Subcutaneous adipose tissue (tissue), 4 donors: ENCODE measurements around the gene OLFM1. TPM values are rescaled to one million over a fixed set of nuclear protein-coding genes. Genes with fewer than 3 reads are reported as not detected.

ENCODE experiments used
- total RNA-seq, 4 donors: library from RNA; depleted of rRNA; stranded (reverse); fragments of >200 nt; gene quantifications; one replicate each; pipeline ENCODE4 v1.1.0, GENCODE V29; 2016
- TF ChIP-seq, protein P1 (sequence below): fragments of 450-650 bp; IDR thresholded peaks from one replicate; pipeline ENCODE4 v1.5.1; 2016; ENCODE audit warnings: low read depth, mild to moderate bottlenecking, control low read depth, antibody characterized with exemption, moderate library complexity

OLFM1 gene
- total RNA-seq, 4 donors from 2014 or later, result 10.9 to 25.6 (median 22.8) TPM

DNA sequence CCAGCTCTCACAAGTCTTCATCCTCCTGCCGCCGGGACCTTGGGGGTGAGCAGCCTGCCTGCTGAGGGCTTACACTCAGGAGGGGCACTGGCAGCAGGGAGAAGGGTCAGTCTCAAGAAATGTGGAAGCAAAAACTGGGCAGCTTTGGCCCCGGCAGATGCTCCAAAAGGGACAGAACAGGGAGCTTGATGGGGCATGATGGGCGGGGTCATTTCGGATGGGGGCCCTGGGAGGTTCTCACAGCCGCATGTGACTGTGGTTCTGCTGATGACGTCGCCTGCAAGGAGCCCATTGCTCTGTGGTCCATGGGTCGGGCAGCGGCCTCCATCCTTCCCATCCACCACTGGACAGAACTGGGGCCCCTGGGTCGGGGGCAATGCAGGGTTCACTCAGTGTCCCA lies 76.6 kb downstream of the OLFM1 start:
- TF ChIP-seq, protein P1, sequence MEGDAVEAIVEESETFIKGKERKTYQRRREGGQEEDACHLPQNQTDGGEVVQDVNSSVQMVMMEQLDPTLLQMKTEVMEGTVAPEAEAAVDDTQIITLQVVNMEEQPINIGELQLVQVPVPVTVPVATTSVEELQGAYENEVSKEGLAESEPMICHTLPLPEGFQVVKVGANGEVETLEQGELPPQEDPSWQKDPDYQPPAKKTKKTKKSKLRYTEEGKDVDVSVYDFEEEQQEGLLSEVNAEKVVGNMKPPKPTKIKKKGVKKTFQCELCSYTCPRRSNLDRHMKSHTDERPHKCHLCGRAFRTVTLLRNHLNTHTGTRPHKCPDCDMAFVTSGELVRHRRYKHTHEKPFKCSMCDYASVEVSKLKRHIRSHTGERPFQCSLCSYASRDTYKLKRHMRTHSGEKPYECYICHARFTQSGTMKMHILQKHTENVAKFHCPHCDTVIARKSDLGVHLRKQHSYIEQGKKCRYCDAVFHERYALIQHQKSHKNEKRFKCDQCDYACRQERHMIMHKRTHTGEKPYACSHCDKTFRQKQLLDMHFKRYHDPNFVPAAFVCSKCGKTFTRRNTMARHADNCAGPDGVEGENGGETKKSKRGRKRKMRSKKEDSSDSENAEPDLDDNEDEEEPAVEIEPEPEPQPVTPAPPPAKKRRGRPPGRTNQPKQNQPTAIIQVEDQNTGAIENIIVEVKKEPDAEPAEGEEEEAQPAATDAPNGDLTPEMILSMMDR, result no peak

DNA sequence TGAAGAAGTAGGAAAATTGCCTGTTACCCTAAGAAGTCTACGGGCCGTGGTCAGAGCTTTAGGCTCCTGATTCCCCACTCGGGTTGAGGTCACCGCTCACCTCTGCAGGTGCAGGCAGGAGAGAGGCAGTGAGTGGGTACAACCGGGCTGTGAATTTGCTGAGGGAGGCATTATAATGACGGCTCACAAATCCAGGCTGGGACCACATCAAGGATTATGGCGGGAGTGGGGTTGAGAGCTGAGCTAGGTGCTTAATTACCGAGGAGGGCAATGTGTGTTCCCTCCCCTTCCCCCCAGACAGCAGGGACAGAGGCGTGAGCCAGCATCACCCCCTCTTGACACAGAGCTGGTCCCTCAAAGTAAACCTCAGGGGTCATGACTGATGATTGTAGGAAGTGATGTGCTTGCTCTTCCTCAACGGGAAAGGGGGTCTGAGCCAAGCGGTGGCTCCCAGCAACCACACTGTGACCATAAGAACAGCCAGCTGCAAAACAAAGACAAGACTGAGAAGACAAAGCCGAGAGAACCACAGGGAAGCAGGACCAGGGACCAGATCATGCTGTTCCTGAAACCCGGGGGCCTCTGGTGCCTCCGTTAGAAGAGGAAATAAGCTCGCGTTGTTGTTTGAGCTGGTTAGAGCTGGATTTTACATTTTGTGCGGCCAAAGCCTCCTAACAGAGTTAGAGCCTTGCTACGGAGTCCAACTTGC lies 77.7 kb downstream of the OLFM1 start:
- TF ChIP-seq, protein P1, result no peak

DNA sequence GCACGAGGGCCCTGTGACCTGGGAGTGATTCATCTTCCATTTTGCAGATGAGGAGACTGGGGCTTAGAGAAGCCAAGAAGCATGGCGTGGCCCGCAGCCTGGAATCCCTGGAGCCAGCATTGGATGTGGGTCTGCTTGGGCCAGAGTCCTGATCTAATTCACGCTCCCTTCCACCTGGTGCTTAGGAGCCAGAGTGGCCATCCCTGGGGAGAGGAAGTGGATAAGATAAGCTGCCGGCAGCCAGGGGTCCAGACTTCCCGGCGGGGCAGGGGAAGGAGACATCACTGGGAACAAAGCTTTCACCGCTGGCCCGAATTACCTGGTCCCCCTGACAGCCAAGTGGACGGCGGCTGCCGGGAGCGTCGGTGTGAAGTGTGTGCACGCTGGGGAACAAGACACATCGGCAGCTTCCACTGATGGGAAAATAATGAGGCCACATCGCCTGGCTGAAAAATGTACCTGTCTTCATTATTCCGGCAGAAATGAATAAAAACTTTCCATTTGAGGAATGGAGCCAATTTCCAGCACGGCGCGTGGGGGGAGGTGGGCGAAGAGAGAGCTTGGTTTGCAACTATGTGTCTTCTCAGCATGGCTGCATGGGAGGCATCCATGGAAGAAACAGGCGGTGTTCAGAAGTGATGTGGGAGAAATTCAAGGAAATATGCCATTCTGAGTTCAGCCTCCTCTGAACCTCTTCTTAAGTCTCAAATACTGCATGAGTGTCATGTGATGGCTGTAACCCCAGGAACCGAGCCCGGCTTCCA lies 78.5 kb downstream of the OLFM1 start:
- TF ChIP-seq, protein P1, result no peak

DNA sequence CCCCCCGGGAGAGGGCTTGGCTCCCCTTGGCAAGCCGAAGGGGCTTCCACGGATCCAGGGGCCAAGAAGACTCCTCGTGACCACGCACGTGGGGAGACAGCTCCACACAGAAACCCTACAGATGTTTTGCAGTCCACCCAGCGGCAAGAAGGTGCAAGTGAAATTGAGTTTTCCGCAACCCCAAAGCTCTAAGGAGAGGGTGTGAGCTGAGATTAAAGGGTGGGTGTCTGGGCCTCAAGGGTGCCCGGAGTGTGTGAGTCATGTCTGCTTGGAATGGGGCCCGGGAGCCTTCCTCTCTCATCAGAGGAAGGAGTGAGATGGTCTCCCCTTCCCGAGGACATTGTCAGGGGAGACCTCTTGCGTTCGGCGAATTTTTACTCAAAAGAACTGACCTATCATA lies 79.1 kb downstream of the OLFM1 start:
- TF ChIP-seq, protein P1, result no peak

DNA sequence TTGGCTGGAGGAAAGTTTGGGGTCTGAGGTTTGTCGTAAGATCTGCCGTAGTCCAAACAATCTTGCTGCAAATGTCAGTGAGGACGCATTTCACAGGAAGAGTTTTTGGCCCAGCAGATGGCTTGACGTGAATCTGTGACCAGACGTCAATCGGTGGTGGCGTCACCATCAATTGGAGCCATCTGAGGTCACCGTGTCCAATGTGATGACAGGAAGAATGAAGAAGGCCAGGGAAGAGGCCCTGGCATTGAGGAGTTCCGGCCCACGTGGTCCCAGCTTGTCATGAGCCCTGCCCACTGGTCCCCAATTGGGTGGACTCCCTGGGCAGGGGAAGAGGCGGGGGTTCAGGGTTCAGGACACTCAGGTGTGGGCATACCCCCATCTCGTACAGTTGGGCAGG lies 79.9 kb downstream of the OLFM1 start:
- TF ChIP-seq, protein P1, result no peak

DNA sequence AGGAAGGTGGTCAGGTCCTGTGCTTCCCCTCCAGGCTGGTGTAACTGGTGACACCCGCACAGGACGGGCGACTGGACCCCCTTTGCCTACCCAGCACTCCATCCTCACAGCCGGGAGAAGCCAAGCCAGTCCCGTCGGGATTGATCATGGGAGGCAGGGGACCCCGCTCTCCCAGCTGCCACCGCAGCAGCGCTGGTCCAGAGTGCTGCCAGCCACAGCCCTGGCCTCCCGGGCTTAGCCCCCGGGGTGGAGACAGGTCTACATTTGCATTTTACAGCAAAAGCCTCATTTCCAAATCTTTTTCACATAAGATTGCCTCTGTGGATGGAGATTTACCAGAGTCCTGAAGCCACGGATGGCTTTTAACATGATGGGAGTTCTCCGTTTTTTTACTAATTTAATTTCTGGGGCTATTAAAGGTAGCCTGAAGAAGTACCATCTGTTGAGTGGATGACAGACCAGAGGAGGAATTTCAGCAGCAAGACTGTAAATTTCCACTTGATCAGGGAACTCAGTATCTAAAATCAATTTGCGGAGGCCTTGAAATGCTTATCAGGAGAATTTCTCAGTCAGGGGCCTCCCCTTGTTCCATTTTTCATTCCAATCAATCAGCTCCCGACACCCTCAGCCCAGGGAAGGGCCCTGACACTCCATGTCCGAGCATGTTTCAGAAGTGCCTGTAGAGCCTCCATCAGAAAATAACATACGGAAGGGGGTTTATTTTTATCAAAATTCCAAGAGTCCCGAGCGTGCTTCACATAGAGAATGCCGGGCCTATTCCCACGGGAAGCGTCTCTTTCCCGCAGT lies 80.6 kb downstream of the OLFM1 start:
- TF ChIP-seq, protein P1, result no peak
